SKM-1 treated with dmso at 0.1 percent for 144 hours (cell line): ENCODE measurements around the gene PPFIA3.

Source experiments
- DNase-seq: peaks from one replicate; lab custom pipeline; 2025; ENCODE audit not compliant: unreplicated experiment; lab: John Stamatoyannopoulos, UW

PPFIA3 gene

DNA sequence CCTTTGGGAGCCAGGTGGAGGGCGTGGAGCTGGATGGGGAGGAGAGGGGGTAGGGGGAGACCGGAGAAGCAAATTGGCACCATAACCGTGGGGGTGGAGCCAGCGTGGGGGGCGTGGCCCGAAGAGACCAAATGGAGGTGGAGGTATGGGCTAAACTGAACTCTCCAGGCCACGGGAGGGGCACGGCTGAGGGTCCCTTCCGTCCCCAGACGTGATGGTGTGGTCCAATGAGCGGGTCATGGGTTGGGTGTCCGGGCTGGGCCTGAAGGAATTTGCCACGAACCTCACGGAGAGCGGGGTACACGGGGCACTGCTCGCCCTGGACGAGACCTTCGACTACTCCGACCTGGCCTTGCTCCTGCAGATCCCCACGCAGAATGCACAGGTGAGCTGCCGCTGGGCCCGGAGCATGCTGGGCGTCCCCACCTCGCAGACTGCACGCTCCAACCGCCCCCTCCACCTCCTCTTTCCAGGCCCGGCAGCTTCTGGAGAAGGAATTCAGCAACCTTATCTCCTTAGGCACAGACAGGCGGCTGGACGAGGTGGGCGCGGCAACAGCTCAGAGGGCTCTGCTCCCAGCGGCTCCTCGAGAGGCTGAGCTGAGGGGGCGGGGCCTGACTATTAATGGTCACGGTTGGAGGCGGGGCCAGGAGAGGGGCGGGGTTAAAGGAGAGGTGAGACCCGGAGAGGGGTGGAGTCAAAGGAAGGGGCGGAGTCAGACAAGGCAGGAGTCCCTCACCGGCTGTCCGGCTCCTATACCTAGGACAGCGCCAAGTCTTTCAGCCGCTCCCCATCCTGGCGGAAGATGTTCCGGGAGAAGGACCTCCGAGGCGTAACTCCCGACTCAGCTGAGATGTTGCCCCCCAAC, 29.7 kb downstream of the PPFIA3 start:
- DNase-seq: peak; percentile 65

DNA sequence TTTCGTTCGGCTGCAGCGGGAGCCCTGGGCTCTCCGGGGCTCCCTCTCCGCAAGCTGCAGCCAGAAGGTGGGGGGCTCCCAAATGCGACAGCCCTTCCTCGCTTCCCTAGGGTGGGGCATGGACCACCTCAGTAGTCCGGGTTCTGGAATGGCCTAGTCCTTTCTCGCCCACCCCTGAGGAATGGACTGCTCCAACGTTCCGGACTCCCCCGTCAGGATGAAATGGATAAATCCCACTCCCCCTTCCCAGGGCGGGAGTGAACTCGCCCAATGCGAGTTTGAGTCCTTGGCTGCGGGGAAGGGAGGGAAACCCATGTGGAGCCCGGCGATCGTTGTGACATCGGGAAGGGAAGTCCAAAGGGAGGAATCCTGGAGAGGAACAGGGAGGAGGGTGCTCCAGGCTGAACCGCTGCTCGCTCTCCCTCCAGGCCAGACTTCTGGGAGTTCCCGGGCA, 30.3 kb downstream of the PPFIA3 start:
- peak; percentile 30 for DNase-seq

DNA sequence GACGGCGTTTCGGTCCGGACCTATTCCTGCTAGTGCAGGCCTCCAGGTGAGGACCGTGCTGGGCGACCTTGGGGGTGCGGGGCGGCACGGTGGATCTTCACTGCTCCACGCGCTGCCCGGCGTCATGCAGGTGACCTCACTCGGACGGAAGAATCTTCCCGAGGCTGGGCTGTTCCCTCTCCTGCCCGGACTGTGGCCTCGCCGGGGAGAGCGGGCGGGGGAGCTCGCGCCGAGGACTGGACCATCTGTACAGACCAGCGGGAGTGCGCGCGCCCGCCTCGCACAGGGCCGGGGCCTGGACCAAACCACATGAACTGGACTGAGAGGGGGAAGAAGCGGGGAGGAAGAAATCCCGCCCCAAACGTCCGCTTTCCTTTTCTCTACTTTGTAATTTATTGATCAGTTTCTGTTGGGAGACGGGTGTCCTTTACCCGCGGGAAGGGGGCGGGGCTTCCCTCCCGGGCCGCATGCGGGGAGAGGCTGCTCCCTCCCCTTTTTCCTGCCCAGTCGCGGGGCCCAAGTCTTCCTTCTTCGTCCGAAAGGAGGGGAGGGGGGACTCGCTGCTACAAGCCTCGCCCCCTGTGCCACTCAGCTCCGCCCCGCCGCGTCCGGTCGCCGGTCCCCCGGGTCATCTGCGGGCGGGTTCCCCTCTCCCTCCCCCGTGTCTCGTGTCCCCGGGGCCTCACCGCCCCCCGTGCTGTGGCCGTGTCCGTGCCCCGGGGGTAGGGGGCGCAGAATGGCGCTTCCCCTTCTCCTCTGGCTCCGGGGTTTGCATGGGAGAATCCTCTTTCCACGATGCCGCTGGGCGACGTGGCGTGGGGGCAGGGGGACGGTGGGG, 31.0 kb downstream of the PPFIA3 start:
- DNase-seq: peak; percentile 62

DNA sequence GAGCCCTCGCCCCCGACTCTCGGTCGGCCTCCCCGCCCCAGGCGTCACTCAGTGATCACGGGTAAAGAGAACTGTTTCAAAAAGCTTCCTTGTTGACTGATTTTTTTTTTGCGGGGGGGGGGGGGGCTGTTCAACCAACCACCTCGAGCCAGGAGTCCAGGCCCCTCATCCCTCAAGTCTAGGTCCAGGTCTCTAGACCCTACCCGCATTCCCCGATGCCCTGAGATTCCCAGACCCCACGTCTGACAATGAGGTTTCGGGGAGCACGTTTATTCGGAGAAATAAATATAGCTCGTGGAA, 31.6 kb downstream of the PPFIA3 start:
- no peak for DNase-seq

DNA sequence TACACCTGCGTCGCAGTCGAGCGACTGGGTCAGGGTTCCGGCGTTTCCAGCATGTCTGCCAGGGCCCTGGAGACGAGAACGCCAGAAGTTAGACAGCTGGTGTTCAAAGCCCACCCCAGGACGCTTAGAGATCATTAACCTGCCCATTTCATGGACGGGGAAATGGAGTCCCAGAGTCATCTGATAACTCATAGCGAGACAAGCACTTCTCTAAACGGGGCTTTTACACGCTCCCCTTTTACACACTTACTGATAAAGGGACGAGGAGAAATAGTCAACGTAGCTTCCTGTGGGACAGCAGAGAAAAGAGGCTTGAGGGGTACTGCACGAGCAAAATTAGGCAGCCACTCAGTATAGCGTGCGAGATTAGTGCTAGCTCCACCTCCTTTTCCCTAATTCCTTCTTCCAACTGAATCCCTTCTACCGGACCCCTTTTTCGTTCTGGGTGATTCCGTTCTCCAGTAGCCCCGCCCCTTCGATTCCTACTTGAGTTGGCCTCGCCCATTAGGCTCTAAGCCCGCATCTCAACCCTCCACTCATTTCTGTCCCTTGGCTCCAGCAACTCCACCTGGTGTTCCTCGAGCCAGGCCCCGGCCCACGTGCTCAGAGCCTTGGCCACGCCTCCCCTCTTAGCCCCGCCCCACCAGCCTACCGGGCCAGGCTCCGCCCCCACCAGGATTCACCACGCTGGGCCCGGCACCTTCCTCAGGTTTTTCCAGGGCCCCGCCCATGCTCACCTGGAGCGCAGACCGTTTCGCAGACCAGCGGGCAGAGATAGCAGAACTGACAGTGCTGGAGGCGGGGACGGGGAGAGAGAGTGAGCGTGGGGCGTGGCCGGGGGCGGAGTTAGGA, 32.1 kb downstream of the PPFIA3 start:
- peak; percentile 34 for DNase-seq

DNA sequence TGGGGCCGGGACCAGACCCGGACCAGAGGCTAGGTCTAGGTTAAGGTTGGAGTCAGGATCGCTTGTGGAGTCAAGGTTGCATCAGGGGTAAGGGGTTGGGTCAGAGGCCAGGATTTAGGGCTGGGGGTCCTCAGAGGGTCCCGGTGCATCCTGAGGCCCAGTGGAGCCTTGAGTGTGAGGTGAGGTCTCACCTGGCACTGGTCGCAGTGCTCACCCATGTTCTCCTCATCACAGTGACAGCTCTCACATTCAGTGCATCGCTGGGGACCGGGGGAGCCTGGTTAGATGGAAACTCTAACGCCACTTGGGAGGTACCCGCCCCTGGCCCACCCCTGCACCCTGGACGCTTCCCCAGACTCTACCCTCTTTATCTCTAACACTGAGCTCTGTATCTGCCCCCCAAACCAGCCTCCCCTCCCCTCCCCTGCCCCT, 32.8 kb downstream of the PPFIA3 start:
- DNase-seq: no peak

DNA sequence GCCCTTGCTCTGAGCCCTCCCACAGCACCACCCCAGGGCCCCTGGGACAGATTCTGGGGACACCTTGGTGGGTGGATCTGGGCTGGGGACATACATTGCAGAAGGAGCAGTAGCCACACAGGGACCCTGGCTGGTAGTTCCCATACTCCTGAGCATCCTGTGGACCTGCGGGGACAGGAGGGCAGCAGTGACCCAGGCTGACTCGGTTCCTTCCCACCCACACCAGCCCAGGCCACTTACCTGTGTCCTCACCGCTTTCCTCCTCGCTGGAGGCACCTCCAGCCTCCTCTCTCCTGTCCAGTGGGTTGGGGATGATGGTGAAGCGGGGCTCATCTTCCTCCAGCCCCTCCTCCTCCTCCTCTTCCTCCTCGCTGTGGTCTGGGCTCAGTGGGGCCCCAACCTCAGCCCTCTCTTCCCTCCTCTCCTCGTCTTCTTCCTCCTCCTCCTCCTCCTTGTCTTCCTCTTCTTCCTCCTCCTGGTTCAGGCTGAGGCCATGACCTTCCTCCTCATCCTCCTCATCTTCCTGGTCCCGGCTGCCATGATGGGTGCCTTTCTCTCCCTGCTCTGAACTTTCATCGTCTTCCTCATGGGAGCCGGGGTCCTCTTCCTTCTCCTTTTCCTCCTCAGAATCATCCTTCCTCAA, 33.9 kb downstream of the PPFIA3 start:
- DNase-seq: peak; percentile 12

DNA sequence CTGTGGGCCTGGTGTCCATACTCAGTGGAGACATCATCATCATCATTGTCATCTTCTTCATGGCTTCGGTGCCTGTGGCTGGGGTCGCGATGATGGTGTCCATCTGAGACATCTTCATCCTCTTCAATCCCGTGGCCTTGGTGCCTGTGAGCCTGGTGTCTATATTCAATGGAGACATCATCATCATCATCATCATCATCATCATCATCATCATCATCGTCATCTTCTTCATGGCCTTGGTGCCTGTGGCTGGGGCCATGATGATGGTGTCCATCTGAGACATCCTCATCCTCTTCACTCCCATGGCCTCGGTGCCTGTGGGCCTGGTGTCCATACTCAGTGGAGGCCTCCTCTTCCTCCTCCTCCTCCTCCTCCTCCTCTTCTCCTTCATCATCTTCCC, 34.9 kb downstream of the PPFIA3 start:
- no peak for DNase-seq

DNA sequence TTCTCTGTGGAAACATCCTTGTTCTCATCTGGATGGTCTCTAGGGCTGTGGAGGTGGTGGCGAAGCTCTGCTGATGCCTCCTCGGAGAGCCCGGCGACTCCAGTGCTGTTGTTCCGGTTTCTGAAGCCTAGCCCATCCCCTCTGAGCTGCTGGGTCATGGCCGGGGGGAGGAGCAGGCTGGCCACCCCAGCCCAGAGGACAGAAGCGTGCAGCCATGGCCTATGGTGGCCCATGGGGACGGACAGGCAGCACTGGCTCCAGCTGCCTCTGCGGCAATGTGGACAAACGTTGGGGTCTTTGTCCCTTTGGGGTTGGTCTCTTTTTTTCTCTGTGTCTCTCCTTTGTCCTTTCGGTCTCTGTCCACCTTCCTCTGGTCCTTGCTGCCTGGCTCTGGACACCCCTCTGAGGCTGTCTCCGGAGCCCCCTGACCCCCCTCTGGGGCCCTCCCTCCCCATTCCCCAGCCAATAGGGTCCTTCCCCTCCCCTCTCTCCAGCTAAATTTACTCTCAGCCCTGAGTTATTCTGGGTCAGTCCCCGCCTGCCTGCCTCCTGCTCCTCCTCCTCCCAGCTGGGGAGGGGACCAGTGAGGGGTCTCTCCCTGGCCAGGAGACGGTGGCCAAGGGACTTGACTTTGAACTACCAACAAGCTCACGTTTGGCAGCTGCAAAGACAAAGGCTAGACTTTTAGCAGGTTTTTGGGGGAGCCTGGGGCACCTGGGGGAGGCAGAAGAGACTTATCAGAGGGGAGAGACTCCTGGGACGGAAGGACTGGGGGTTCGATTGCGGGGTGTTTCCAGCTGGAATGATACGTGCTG, 35.9 kb downstream of the PPFIA3 start, which contains the start of gene HRC:
Gene HRC (minus strand): TSS at position 392 of the 815 bp plus-strand sequence. CDS start 159 bp downstream, at position 233.
- DNase-seq: no peak

DNA sequence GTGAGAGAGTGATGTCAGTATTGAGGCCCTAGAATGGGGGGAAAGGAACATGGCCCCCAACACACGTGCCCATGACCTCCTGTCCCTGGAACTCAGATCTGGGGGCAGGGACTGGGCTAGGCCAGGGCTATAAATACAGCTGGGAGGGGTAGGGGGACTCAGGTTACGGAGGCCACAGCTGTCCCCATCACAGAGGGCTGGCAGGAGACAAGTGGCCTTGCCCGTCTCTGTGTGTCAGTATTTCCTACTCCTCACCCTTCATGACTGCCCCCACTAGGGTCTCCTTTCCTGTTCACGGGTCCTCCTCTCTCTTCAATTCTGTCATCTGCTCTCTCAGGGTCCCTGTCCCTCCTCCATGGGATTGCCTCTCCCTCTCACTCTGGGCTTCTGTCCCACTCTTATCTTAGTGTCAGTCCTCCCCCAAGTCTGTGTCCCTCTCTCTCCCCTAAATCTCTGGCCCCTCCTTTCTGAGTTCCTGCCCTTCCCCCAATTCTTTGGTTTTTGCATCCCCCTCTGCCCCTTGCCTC, 36.5 kb downstream of the PPFIA3 start:
- no peak for DNase-seq

DNA sequence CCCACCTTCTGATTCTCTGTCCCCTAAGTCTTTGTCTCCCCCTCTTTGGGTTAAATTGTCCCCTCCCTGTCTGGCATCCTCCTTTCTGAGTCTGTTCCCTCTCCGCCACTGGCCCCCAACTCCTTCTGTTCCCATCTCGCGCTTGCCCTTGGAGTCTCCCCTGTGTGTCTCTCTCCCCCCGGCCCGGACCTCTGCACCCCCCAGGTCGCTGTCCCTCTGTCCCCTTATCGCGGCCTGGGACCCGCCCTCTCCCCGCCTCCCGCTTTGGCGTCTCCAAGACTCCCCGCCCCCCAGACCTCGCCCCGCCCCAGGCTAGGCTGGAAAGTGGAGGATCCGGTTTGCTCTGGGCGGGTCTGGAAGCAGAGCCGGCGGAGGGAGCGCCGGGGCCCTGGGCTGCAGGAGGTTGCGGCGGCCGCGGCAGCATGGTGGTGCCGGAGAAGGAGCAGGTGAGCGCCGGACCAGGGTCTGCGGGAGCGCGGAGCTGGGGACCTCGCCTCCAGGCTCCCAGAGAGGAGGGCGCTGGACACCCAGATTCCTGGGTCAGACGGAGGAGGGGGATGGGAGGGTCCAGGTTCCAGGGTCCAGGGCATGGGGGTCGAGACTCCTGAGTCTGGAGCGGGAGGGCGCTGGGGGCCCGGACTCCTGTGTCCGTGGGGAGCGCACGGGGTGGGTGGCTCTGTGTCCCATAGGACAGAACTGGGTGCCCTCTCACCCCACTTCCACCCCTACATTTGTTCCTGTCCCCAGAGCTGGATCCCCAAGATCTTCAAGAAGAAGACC, 38.3 kb downstream of the PPFIA3 start, which contains the start of gene TRPM4:
Gene TRPM4 (plus strand): TSS at position 348 of the 780 bp plus-strand sequence. CDS start 75 bp downstream, at position 423.
- peak; percentile 17 for DNase-seq

DNA sequence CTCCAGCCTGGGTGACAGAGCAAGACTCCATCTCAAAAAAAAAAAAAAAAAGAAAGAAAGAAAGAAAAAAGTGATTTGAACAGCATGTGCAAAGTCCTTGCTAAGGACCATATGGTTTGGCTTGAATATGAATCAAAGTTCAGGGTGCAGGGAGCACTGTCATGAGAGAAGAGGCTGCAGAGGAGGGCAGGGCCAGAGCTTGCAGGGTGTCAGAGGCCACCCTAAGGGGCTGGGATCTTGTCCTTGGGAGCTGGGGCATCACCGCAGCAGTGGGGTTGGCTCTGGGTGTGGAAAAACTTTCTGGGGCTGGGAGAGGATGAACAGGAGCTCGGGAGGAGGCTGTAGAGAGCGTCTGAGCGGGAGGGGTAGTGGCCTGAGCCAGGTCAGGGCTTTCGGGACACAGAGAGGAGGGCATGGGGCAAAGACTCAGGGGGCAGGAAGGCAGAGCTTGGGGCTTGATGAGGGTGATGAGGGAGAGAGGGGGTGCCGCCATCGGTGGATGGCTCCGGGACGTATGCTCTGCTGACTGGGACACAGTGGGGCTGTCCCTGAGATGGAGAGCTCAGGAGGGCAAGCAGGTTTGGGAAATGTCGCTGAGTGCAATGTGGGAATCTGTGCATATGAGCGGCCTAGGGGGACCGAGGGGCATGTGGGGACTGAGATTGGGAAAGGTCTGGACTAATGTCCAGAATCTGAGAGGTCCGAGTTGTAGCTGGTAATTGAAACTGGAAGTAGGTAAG, 41.3 kb downstream of the PPFIA3 start:
- DNase-seq: no peak

DNA sequence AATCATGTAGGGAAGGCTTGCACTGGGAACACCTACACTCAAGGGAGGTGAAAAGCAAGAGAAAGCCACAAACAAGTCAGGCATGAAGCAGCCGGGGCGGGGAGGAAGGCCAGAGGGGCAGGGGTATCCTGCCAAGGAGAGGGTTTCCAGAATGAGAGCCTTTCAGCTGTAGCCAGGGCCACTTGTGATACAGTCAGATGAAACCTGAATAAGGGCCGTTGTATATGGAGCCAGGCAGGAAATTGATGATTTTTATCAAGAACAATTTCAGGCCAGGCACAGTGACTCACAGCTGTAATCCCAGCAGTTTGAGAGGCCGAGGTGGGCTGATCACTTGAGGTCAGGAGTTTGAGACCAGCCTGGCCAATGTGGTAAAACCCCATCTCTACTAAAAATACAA, 42.6 kb downstream of the PPFIA3 start:
- DNase-seq: no peak

DNA sequence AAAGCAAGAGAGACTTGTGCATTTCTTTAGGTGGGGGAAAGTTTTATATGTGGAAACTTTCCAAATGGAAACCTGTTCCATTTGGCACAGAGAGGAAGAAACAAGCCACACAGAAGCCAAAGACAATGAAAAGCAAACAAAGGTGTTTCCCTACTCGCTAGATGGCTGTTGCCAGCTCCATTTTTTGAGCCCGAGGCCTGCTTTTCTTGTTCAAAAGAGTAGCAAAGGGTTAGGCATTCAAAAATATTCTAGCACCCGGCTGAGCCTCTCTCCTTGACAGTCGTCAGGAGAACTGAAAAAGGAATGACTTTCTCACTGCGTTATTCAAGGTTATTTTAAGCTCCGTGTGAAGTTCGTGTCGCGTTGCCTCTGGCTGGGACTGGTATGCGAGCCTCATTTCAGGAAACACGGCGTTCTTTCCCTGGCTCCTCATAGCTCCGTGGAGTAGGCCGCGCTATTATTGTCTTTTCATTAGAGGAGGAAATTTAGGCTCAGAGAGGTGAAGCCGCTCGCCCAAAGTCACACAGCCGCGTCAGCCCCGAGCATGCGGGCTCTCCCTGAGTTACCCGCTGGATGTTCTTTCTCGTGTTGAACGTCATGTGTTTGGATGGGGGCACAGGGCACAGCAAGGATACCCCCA, 45.9 kb downstream of the PPFIA3 start:
- DNase-seq: no peak

DNA sequence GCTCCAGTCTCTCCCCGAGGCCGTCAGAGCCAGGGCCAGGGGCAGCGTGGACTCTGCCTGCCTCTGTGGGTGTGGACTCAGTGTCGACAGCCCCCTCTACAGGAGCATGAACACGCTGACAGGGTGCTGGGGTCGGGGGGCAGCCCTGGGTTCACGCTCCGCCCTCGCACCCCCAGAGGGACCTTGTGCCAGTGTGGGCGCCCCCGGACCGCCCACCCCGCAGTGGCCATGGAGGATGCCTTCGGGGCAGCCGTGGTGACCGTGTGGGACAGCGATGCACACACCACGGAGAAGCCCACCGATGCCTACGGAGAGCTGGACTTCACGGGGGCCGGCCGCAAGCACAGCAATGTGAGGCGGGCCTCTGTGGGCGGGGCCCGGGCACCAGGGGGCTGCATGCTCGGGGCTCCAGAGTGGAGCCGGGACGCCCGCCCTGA, 46.5 kb downstream of the PPFIA3 start:
- DNase-seq: no peak

DNA sequence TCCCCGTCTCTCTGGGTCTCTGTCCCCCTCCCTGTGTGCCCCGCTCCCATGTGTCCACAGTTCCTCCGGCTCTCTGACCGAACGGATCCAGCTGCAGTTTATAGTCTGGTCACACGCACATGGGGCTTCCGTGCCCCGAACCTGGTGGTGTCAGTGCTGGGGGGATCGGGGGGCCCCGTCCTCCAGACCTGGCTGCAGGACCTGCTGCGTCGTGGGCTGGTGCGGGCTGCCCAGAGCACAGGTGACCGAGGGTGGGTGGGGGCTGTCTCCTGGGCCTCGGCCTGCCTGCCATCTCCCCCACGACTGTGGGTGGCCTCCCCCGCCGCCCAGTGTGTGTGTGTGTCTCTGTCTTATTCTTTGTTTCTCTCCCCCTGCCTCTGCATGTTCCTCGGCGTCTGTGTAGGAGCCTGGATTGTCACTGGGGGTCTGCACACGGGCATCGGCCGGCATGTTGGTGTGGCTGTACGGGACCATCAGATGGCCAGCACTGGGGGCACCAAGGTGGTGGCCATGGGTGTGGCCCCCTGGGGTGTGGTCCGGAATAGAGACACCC, 48.6 kb downstream of the PPFIA3 start:
- DNase-seq: no peak

DNA sequence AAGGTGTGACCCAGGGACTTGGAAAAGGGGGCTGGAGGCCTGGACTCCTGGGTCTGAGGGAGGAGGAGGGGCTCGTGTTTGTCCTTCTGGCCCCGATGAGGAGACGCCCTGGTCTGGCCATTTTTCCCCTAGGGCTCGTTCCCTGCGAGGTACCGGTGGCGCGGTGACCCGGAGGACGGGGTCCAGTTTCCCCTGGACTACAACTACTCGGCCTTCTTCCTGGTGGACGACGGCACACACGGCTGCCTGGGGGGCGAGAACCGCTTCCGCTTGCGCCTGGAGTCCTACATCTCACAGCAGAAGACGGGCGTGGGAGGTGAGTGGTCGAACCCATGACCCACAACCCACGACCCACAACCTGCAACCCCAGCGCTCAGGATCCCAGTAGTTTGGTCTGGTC, 49.1 kb downstream of the PPFIA3 start:
- DNase-seq: no peak
